Psoas muscle (tissue), 8 donors: ENCODE measurements around the gene BTN1A1. TPM values are rescaled to one million over a fixed set of nuclear protein-coding genes. Genes with fewer than 3 reads are reported as not detected.

Experiments
- ATAC-seq, 4 donors: fragments of 200-7000 bp; cut with Tn5 transposase; one replicate each; pipeline ENCODE4 v1.9.1; 2020; ENCODE audit warnings: moderate library complexity in 3 of 4, mild to moderate bottlenecking in 2 of 4
- DNase-seq, 2 donors: peaks; one replicate each; pipeline ENCODE4 v3.0.0-alpha.2; 2020
- H3K27ac ChIP-seq: fragments of 200-600 bp; one replicate; pipeline ENCODE4 v1.8.0; 2022
- H3K27me3 ChIP-seq, 3 donors: fragments of 200-600 bp in 1 of 3; one replicate each; pipeline versions ENCODE4 v1.6.1 to v1.8.0; 2013 to 2022; ENCODE audit warnings: low read length in 2 of 3, mild to moderate bottlenecking in 2 of 3, moderate library complexity in 1 of 3; ENCODE audit not compliant: insufficient read depth in 3 of 3
- H3K36me3 ChIP-seq, 2 donors: fragments of 200-600 bp in 1 of 2; one replicate each; pipeline versions ENCODE4 v1.6.1 to v1.8.0; 2013 to 2022; ENCODE audit warnings: low read depth in 1 of 2, mild to moderate bottlenecking in 1 of 2, moderate library complexity in 1 of 2; ENCODE audit not compliant: insufficient read depth in 1 of 2
- H3K4me1 ChIP-seq: fragments of 200-600 bp; one replicate; pipeline ENCODE4 v1.8.0; 2022
- H3K4me3 ChIP-seq: fragments of 200-600 bp; one replicate; pipeline ENCODE4 v1.8.0; 2022; ENCODE audit warnings: mild to moderate bottlenecking
- H3K9me3 ChIP-seq: fragments of 200-600 bp; one replicate; pipeline ENCODE4 v1.8.0; 2022
- CTCF ChIP-seq: fragments of 200-600 bp; IDR thresholded peaks from one replicate; pipeline ENCODE4 v1.8.0; 2022; ENCODE audit warnings: antibody characterized with exemption
- WGBS, 3 donors: extraction: QIAGEN DNeasy Blood & Tissue Kit; methylation state at CpG; one replicate each; pipeline versions ENCODE4 v1.1.6 to v1.1.7; 2013; 5-methylcytosine and 5-hydroxymethylcytosine counted together
- intact Hi-C, 2 donors: fragments of 100-400 bp; cut with DNase I; formaldehyde crosslinking; loops; one replicate each; pipeline versions ENCODE4 v1.11.0 to v1.14.2; 2022
- polyA plus RNA-seq, 3 donors: library from polyadenylated mRNA; stranded (reverse); fragments of 200-250 nt; gene quantifications; one replicate each; pipeline ENCODE4 v1.2.3, GENCODE V29; 2013
- total RNA-seq, 4 donors: library from RNA; stranded (reverse); fragmentation: NEBNext Ultra II Directional in 2 of 4; extraction: Animal tissue kit (Norgen Biotek cat#: 25700) in 2 of 4; gene quantifications; one replicate each; pipeline versions ENCODE4 v1.2.1 to v1.2.4, GENCODE V29; 2021 to 2023
- donor health status: healthy with polysubstance abuse.
- donor health status: DM: no; HTN: no; CAD: no; lungs with moderate emphysema.
- donor health status: Bipolar disorder and iron deficiency.
- donor health status: healthy.
- donor health status: DM: yes; HTN: yes; CAD: no.
- donor health status: DM: no; HTN: no; CAD: no.
- donor health status: DM: no; HTN: no; CAD: no.
- donor health status: DM: yes; HTN: yes; CAD: no.

BTN1A1 gene
- total and polyA plus RNA-seq, 7 donors, result not detected

- Histone ChIP-seq H3K27me3 (no peaks in the 10 kb centered on the region), H3K27ac (no peak overlapping the region), H3K4me1 (peaks cover under 1% of the 10 kb centered on the region), H3K4me3 (no peak overlapping the region), H3K9me3 (no peaks in the 10 kb centered on the region), H3K36me3 (no peaks in the 10 kb centered on the region)
- TF ChIP-seq CTCF, result no peak
- DNase-seq (no peak), ATAC-seq (no peak)
- intact Hi-C loops, result no loop called here
- WGBS, 3 donors, result 88 to 92% (median 91%) methylated on average over 2 of the region's 2 CpGs
Observed at GRCh38 chr6:26514984-26515383, 14.9 kb downstream of the BTN1A1 start.

GRCh38 chr6:26516481-26517427 is 16.7 kb downstream of the BTN1A1 start:
- Histone ChIP-seq H3K36me3 (no peaks in the 10 kb centered on the region), H3K4me1 (peaks cover 6% of the 10 kb centered on the region), H3K27ac (no peak overlapping the region), H3K9me3 (no peaks in the 10 kb centered on the region), H3K4me3 (no peak overlapping the region), H3K27me3 (no peaks in the 10 kb centered on the region)
- ATAC-seq (no peak), DNase-seq (no peak)
- no peak for TF ChIP-seq CTCF
- WGBS, 3 donors, result 73 to 84% (median 77%) methylated on average over 9 of the region's 9 CpGs
- intact Hi-C loops, result no loop called here

DNA sequence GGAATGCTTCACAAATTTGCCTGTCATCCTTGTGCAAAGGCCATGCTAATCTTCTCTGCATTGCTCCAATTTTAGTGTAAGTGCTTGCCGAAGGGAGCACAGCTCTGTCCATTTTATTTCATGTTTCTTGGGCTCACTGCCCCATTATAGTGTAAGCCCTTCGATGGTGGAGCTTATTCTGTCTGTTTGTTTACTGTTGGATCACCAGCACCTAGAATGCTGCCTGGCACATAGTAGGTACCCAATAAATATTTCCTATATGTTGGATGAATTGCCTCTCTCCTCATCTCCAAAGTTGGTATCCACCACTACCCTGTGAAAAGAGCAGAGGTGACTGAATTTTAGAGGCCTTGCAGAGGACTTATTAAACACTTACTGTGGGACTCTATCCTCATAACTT is 19.3 kb downstream of the BTN1A1 start:
- ATAC-seq (no peak), DNase-seq (no peak)
- no peak overlapping the region for H3K27ac ChIP-seq
- no peaks in the 10 kb centered on the region for H3K9me3 ChIP-seq
- H3K4me1 ChIP-seq, result peaks cover 20% of the 10 kb centered on the region
- 94 to 98% (median 96%) methylated on average over 2 of the region's 2 CpGs for WGBS, 3 donors
- H3K36me3 ChIP-seq, result no peaks in the 10 kb centered on the region
- H3K27me3 ChIP-seq, result no peaks in the 10 kb centered on the region
- intact Hi-C loops, result no loop called here
- no peak overlapping the region for H3K4me3 ChIP-seq
- TF ChIP-seq CTCF, result no peak

- intact Hi-C loops, result no loop called here
- TF ChIP-seq CTCF, result no peak
- no peaks in the 10 kb centered on the region for H3K9me3 ChIP-seq
- H3K4me3 ChIP-seq, result peak overlapping the region; percentile 66
- H3K27me3 ChIP-seq, result no peaks in the 10 kb centered on the region
- 16 to 21% (median 16%) methylated on average over 15 to 19 of the region's 21 CpGs for WGBS, 3 donors
- no peaks in the 10 kb centered on the region for H3K36me3 ChIP-seq
- peaks cover 26% of the 10 kb centered on the region for H3K4me1 ChIP-seq
- ATAC-seq, result peak; percentile 23 to 49 (median 42)
- DNase-seq, result no peak
- peak overlapping the region; percentile 90 for H3K27ac ChIP-seq
Observed at GRCh38 chr6:26520237-26520849, 20.2 kb downstream of the BTN1A1 start.
